Ectodermal cell (in vitro differentiated cells): ENCODE measurements around the gene UBE4B.
"Not testable (repeated sequence)": the region's sequence is repeated elsewhere in the genome, so short reads cannot be mapped to it uniquely, and the experiment has no call there.

Experiments used
- H3K27ac ChIP-seq: 2 replicates; pipeline ENCODE4 v1.7.0; 2013; ENCODE audit warnings: mild to moderate bottlenecking, low read depth, low read length; ENCODE audit not compliant: insufficient read depth, poor library complexity, severe bottlenecking
- H3K27me3 ChIP-seq: 2 replicates; pipeline ENCODE4 v1.7.0; 2013; ENCODE audit warnings: mild to moderate bottlenecking, low read length; ENCODE audit not compliant: insufficient read depth, control insufficient read depth, poor library complexity, severe bottlenecking
- H3K36me3 ChIP-seq: one replicate; pipeline ENCODE4 v1.7.0; 2013; ENCODE audit warnings: low read length; ENCODE audit not compliant: control insufficient read depth, insufficient read depth
- H3K4me1 ChIP-seq: one replicate; pipeline ENCODE4 v1.7.0; 2013; ENCODE audit warnings: low read length; ENCODE audit not compliant: control insufficient read depth, insufficient read depth
- H3K4me3 ChIP-seq: 2 replicates; pipeline ENCODE4 v1.7.0; 2013; ENCODE audit warnings: low read depth, low read length, control low read depth; ENCODE audit not compliant: insufficient read depth
- H3K9me3 ChIP-seq: 2 replicates; pipeline ENCODE4 v1.7.0; 2013; ENCODE audit warnings: mild to moderate bottlenecking, low read length, moderate library complexity; ENCODE audit not compliant: control insufficient read depth
- WGBS, 2 experiments: methylation state at CpG; one replicate each; pipeline ENCODE4 v1.1.7; 2013; ENCODE audit warnings: missing lambda C conversion rate in 2 of 2; 5-methylcytosine and 5-hydroxymethylcytosine counted together

UBE4B gene

GRCh38 chr1:10068605-10069294 lies 36.0 kb downstream of the UBE4B start:
- no peaks in the 10 kb centered on the region for H3K36me3 ChIP-seq
- 84% methylated on average over 6 of the region's 6 CpGs for WGBS, 2 experiments
- H3K4me3 ChIP-seq: no peak overlapping the region
- no peak overlapping the region for H3K27ac ChIP-seq
- no peaks in the 10 kb centered on the region for H3K9me3 ChIP-seq
- H3K4me1 ChIP-seq: peaks cover 7% of the 10 kb centered on the region
- H3K27me3 ChIP-seq: no peaks in the 10 kb centered on the region

- H3K27ac ChIP-seq: no peak overlapping the region
- peaks cover 4% of the 10 kb centered on the region for H3K4me1 ChIP-seq
- no peaks in the 10 kb centered on the region for H3K9me3 ChIP-seq
- H3K36me3 ChIP-seq: no peaks in the 10 kb centered on the region
- no peak overlapping the region for H3K4me3 ChIP-seq
- 78 to 100% methylated on average over 1 of the region's 4 CpGs for WGBS, 2 experiments
- no peaks in the 10 kb centered on the region for H3K27me3 ChIP-seq
Measured at GRCh38 chr1:10070206-10070605, 37.4 kb downstream of the UBE4B start.

- Histone ChIP-seq H3K9me3 (no peaks in the 10 kb centered on the region), H3K36me3 (no peaks in the 10 kb centered on the region), H3K4me3 (no peak overlapping the region), H3K27ac (no peak overlapping the region), H3K27me3 (no peaks in the 10 kb centered on the region), H3K4me1 (no peaks in the 10 kb centered on the region)
- WGBS, 2 experiments: 92 to 98% methylated on average over 5 to 6 of the region's 6 CpGs
Measured at GRCh38 chr1:10071640-10072039, 38.9 kb downstream of the UBE4B start.

GRCh38 chr1:10073371-10073770 lies 40.6 kb downstream of the UBE4B start:
- not testable (repeated sequence) for H3K4me3 ChIP-seq, H3K36me3 ChIP-seq, H3K27me3 ChIP-seq, H3K27ac ChIP-seq, H3K9me3 ChIP-seq, H3K4me1 ChIP-seq
- WGBS, 2 experiments: 93 to 95% methylated on average over 7 of the region's 7 CpGs

- Histone ChIP-seq H3K36me3 (no peaks in the 10 kb centered on the region), H3K27me3 (no peaks in the 10 kb centered on the region), H3K4me3 (no peak overlapping the region), H3K9me3 (no peaks in the 10 kb centered on the region), H3K27ac (no peak overlapping the region), H3K4me1 (no peaks in the 10 kb centered on the region)
- WGBS, 2 experiments: 84 to 85% methylated on average over 5 of the region's 5 CpGs
Measured at GRCh38 chr1:10074059-10074851, 41.5 kb downstream of the UBE4B start.

GRCh38 chr1:10074852-10075730 lies 42.3 kb downstream of the UBE4B start:
- Histone ChIP-seq H3K9me3 (no peaks in the 10 kb centered on the region), H3K27ac (no peak overlapping the region), H3K36me3 (no peaks in the 10 kb centered on the region), H3K4me1 (no peaks in the 10 kb centered on the region), H3K27me3 (no peaks in the 10 kb centered on the region), H3K4me3 (no peak overlapping the region)
- WGBS, 2 experiments: 93 to 94% methylated on average over 5 of the region's 5 CpGs

- no peak overlapping the region for H3K4me3 ChIP-seq
- no peak overlapping the region for H3K27ac ChIP-seq
- no peaks in the 10 kb centered on the region for H3K27me3 ChIP-seq
- WGBS, 2 experiments: 91 to 96% methylated on average over 9 of the region's 9 CpGs
- no peaks in the 10 kb centered on the region for H3K36me3 ChIP-seq
- no peaks in the 10 kb centered on the region for H3K4me1 ChIP-seq
- H3K9me3 ChIP-seq: no peaks in the 10 kb centered on the region
Measured at GRCh38 chr1:10075732-10076131, 43.0 kb downstream of the UBE4B start.

- H3K4me3 ChIP-seq: no peak overlapping the region
- no peaks in the 10 kb centered on the region for H3K36me3 ChIP-seq
- 97% methylated on average over 4 of the region's 4 CpGs for WGBS, 2 experiments
- no peak overlapping the region for H3K27ac ChIP-seq
- H3K4me1 ChIP-seq: no peaks in the 10 kb centered on the region
- H3K27me3 ChIP-seq: no peaks in the 10 kb centered on the region
- no peaks in the 10 kb centered on the region for H3K9me3 ChIP-seq
Measured at GRCh38 chr1:10078494-10078893, 45.7 kb downstream of the UBE4B start.

- H3K4me1 ChIP-seq: no peaks in the 10 kb centered on the region
- H3K27me3 ChIP-seq: no peaks in the 10 kb centered on the region
- no peaks in the 10 kb centered on the region for H3K9me3 ChIP-seq
- H3K4me3 ChIP-seq: no peak overlapping the region
- no peak overlapping the region for H3K27ac ChIP-seq
- H3K36me3 ChIP-seq: no peaks in the 10 kb centered on the region
- WGBS, 2 experiments: 96 to 100% methylated on average over 1 of the region's 1 CpG
Measured at GRCh38 chr1:10080523-10080922, 47.8 kb downstream of the UBE4B start.
